DMS153 treated with DMSO at 0.1 percent for 48 hours (cell line): ENCODE data around the gene TPSAB1.
"Not testable (repeated sequence)": the region's sequence is repeated elsewhere in the genome, so short reads cannot be mapped to it uniquely, and the experiment has no call there.

Experiments used
- DNase-seq: peaks from one replicate; lab custom pipeline; 2025; ENCODE audit not compliant: unreplicated experiment; lab: John Stamatoyannopoulos, UW

Gene TPSAB1

DNA sequence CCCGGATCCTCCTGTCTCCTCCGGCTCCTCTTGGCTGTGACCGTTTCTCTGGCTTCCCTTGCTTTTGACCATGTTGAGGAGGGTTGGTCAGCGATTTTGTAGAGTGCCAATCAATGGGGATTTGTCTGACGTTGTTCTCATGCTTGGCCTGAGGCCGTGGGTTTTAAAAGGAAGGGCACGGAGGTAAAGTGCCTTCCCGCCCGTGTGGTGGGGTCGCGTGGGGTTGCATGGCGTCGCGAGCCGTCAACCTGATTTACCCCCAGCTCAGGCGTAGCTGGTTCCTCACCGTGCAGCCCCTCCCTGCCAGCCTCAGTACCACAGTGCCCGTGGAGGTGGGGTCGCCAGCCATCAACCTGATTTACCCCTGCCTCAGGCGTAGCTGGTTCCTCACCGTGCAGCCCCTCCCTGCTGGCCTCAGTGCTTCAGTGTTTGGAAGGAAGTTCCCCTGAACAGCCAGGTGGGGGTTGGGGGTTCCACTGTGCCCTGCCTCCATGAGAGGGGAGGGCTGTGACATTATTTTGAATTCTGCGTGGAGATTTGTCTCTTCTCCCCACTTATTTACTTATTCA lies 5.0 kb downstream of the TPSAB1 start:
- no peak for DNase-seq

- not testable (repeated sequence) for DNase-seq
Measured at GRCh38 chr16:1247903-1248537, 7.5 kb downstream of the TPSAB1 start.

DNA sequence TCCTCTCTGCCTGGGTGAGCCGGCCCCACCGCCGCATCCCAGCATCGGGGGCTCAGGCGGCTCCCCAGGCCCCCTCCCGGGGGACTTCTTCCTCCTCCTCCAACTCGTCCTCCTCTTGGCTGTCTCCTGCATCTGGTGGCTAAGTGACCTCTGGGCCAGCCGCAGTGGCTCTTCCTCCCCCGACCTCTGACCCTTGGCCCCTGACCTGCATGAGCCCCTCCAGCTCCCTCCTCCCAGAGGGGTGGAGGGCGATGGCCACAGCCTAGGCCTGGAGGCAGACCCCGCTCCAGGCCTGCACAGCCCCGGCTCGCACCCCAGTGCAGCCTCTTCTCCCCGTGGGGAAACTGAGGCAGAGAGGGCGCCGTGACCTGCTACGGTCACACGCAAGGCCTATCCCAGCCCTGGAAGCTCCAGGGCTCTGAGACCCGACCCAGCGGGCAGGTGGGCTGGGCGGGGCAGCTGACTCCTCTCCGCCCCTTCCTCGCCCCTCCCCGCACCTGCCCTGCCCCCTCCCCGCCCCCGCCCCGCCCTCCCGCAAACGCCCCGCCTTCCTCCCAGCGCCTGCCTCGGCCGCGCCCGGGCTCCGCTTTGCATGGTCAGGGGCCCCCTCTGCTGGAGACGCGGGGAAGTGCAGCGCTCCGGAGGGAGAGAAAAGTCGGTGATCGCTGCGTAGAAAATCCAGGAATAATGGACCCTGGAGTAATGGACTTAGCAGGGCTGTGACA lies 8.7 kb downstream of the TPSAB1 start:
- not testable (repeated sequence) for DNase-seq

GRCh38 chr16:1253701-1254364 lies 13.3 kb downstream of the TPSAB1 start:
- DNase-seq, result not testable (repeated sequence)

DNA sequence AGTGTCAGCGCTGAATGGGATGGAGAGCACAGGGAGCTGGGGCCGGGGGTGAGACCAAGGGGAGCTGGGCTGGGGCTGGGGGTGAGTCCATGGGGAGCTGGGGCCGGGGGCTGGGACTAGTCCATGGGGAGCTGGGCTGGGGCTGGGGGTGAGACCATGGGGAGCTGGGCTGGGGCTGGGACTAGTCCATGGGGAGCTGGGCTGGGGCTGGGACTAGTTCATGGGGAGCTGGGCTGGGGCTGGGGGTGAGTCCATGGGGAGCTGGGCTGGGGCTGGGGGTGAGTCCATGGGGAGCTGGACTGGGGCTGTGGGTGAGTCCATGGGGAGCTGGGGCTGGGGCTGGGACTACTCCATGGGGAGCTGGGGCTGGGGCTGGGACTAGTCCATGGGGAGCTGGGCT lies 14.3 kb downstream of the TPSAB1 start:
- not testable (repeated sequence) for DNase-seq

DNA sequence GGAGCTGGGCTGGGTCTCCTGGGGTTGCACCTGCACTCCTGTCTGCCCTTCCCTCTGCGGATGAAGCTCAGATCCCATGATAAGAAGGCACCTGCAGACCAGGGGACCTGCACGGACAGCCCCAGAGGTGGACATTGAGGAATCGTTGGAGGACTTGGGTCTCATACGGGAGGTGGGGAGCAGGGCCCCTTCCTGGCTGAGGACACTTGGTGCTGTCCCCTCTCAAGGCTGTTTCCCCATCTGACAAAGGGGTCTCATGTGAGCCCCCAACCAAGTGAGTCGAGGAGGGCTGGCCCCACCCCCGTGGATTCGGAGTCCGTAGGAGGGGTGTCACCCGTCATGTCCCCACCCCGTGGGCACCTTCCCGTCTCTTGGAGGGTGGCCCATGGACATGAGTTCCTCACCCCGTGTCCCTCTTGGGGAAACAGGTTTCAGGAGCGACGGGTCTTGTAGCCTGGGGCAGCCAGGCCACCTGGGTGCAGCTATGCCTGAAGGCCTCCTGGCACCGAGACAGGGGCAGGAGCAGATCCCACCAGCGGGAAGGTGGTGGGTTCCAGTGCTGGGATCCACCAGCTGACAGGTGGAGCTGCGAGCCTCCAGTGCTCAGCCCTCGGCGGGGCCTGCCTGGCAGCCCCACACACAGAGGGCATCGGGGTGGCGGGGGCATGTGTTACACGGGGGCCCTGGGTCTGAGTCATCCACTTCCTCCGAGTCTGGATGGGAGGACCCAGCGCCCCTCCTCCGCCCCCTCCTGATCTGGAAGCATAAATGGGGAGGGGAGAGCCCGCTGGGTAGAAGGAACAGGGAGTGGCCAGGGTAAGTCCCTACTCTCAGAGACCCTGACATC lies 15.0 kb downstream of the TPSAB1 start, which contains the start of gene TPSD1:
Gene TPSD1 (plus strand): TSS at position 794 of the 847 bp plus-strand sequence. CDS start 212 bp downstream, outside the sequence.
- DNase-seq, result not testable (repeated sequence)

- DNase-seq, result not testable (repeated sequence)
Measured at GRCh38 chr16:1256296-1256873, 15.9 kb downstream of the TPSAB1 start.

GRCh38 chr16:1256874-1257322 lies 16.4 kb downstream of the TPSAB1 start:
- no peak for DNase-seq

DNA sequence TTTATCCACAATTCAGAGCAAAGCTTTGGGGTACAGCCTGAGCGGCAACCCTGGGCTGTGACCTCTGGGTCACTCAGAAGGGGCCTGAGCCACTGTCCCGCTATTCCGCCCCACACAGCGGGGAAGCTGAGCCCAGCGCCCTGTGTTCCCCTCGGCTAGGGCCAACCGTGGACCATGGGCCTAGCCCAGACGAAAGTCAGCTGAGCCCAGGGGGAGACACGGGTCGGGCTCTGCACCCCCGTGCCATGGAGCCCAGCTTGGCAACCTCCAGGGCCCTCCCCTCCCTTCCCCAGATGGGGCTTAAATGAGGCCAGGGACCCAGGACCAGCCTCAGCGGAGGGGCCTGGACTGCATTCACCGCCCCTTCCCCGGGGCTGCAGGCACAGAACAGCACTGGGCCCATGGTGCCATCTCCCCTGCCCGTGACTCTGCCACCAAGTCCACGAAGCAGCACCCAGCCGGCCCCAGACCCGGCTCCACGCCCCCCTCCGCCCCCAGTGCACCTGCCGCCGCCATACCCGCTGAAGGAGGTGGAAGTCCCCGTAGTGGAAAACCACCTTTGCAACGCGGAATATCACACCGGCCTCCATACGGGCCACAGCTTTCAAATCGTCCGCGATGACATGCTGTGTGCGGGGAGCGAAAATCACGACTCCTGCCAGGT lies 17.2 kb downstream of the TPSAB1 start:
- DNase-seq, result no peak

DNA sequence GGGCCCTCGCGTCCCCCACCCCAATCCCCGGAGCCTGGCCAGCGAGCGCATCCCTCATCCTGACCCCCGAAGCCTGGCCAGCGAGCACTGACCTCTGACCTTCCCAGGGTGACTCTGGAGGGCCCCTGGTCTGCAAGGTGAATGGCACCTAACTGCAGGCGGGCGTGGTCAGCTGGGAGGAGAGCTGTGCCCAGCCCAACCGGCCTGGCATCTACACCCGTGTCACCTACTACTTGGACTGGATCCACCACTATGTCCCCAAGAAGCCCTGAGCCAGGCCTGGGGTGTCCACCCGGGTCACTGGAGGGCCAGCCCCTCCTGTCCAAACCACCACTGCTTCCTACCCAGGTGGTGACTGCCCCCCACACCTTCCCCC lies 17.7 kb downstream of the TPSAB1 start:
- no peak for DNase-seq

GRCh38 chr16:1258906-1259759 lies 18.6 kb downstream of the TPSAB1 start:
- no peak for DNase-seq

DNA sequence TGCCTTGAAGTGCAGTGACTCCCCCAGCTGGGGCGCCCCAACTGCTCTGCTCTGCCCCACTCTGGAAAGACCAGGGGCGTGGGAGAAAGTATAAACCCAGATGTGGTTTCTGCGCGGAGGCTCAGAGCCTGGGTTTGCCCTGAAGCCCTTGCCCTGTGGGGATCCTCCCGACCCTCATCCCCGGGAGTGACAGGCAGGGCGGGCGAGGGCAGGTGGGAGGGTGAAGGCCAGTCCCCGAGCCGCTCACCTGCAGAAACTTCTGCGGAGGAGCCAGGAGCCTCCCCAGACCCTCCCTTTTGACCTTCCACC lies 19.2 kb downstream of the TPSAB1 start:
- no peak for DNase-seq

GRCh38 chr16:1260101-1260680 lies 19.7 kb downstream of the TPSAB1 start:
- no peak for DNase-seq

- DNase-seq, result no peak
Measured at GRCh38 chr16:1261131-1261892, 20.8 kb downstream of the TPSAB1 start.

DNA sequence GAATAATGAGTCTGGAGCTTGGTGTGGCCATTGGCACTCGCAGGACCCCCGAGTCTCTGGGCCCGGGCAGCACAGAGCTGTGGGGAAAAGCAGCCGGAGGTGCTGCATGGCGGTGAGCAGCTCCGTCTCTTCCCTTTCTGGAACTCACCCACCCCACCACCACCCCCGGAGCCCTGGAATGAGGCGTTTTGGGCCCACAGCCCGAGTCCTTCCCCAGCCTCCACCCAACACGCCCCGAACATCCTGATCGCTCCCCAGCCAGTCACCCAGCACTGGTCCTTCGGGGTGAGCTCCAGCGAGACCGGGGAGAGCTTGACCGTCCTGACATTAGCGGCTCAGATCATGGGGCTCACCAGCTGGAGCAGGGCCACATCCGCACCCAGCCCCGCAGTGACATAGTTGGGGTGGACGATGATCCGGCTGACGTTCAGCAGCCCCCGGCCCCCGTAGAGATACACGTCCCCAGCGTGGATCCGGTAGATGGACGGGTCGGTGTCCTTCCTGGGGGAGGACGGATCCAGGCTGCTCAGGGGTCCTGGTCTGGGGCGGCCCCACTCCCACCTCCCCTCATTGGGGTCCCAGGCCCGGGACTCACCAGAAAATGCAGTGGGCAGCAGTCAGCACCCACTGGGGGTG lies 21.8 kb downstream of the TPSAB1 start:
- no peak for DNase-seq

DNA sequence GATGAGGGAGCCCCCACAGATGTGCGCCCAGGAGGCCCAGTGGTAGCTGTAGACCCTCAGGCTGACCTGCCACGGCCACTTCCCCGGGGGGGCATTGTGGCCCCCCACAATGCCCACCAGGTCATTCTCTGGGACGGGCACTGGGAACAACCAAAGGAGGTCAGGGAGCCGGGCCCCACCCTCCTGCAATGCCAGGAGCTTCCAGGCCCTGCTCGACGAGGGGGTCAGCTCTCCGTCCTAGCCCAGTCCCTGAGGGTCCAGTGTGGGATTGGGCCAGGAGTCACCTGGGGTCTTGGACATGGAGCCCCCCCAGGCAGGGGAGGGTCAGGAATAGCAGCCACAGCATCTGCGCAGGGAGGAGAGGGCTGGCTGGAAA lies 22.3 kb downstream of the TPSAB1 start:
- DNase-seq, result no peak

DNA sequence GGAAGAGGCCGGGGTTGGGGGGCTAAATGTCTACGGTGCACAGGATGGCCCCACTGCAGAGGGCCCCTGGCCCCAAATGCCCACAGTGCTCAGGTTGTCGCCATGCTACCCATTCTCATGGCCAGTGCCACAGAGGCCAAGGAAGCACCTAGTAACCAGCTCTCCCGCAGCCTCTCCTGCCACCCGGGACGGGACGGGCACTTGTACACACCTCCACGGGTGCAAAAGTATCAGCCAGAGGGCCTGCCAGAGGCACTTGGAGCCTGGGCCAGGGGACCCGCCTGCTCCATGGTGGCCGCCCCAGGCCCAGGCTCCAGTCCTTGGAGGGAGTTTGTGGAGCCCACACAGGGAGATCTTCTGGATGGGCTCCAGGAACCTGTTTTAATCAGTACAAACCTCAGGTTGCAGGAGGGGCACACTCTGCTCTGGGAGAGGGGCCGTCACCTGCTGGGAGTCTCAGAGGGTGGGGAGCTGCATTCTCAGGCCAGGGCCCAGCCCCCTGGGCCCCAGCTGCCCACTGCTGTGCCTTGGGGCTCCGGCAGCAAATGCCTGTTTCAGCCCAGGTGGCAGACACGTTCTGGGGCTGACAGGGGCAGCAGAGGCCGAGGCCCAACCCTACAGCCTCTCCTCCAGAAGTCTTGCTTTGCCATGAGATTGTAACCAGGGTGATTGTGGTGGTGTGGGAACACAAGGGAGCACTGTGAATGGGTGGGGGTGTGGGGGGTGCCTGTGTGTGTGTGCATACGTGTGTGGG lies 23.3 kb downstream of the TPSAB1 start:
- DNase-seq, result no peak
